Measurements from ENCODE around the gene LAMP1. TPM values are rescaled to one million over a fixed set of nuclear protein-coding genes. Genes with fewer than 3 reads are reported as not detected.

The LAMP1 gene
- total RNA-seq, 1 donor from 2014 or later = 77.8 TPM

DNA sequence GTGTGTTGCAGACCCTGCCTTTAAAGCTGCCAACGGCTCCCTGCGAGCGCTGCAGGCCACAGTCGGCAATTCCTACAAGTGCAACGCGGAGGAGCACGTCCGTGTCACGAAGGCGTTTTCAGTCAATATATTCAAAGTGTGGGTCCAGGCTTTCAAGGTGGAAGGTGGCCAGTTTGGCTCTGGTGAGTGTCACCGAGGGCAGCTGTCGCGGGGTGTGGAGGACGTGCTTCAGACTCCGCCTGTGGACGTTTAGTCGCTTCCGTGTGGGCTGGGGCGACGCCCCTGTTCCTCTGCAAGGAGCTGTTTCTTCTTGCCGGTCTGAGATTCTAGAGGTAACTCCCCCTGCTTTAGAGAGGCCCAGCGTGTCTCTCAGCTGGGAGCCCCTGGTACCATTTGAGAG, 24.5 kb downstream of the LAMP1 start:
- no peak for TF ChIP-seq POLR2A (IDR thresholded peaks at IDR 0.05)
- TF ChIP-seq, protein P1, sequence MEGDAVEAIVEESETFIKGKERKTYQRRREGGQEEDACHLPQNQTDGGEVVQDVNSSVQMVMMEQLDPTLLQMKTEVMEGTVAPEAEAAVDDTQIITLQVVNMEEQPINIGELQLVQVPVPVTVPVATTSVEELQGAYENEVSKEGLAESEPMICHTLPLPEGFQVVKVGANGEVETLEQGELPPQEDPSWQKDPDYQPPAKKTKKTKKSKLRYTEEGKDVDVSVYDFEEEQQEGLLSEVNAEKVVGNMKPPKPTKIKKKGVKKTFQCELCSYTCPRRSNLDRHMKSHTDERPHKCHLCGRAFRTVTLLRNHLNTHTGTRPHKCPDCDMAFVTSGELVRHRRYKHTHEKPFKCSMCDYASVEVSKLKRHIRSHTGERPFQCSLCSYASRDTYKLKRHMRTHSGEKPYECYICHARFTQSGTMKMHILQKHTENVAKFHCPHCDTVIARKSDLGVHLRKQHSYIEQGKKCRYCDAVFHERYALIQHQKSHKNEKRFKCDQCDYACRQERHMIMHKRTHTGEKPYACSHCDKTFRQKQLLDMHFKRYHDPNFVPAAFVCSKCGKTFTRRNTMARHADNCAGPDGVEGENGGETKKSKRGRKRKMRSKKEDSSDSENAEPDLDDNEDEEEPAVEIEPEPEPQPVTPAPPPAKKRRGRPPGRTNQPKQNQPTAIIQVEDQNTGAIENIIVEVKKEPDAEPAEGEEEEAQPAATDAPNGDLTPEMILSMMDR (IDR thresholded peaks at IDR 0.05) = no peak
- TF ChIP-seq POLR2AphosphoS5 (IDR thresholded peaks at IDR 0.05; ENCODE audit: insufficient read depth in 1 of 2, low read depth in 1 of 2) = no peak
- Histone ChIP-seq H3K27ac (no peak overlapping the region), H3K27me3 (no peaks in the 10 kb centered on the region), H3K4me3 (no peak overlapping the region), H3K4me1 (no peaks in the 10 kb centered on the region), H3K36me3 (peaks cover 0 to 46% of the 10 kb centered on the region in 2 donors), H3K9me3 (no peaks in the 10 kb centered on the region)
- DNase-seq (ENCODE audit: extremely low spot score in 2 of 2) = no peak
- intact Hi-C loops (cut with DNase I) = no loop called here

DNA sequence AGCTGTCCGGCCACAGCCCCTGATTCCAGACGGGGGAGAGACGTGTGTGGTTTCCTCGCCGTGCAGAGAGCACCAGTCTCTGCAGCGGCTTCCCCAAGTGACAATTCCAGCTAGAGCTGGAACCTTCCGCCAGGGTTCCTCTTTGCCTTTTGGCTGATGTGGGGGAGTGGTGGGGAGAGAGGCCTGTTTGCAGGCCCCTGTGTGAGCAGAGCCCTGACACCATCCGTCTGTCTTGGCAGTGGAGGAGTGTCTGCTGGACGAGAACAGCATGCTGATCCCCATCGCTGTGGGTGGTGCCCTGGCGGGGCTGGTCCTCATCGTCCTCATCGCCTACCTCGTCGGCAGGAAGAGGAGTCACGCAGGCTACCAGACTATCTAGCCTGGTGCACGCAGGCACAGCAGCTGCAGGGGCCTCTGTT, 25.0 kb downstream of the LAMP1 start:
- H3K36me3 ChIP-seq = peaks cover 0 to 46% of the 10 kb centered on the region in 2 donors
- TF ChIP-seq POLR2A (IDR thresholded peaks at IDR 0.05) (no peak), POLR2AphosphoS5 (IDR thresholded peaks at IDR 0.05; ENCODE audit: insufficient read depth in 1 of 2, low read depth in 1 of 2) (peak in 1 of 2 donors; percentile 20)
- TF ChIP-seq, protein P1 (IDR thresholded peaks at IDR 0.05) = no peak
- H3K9me3 ChIP-seq = no peaks in the 10 kb centered on the region
- no peak overlapping the region for H3K4me3 ChIP-seq
- H3K4me1 ChIP-seq = no peaks in the 10 kb centered on the region
- intact Hi-C loops (cut with DNase I) = no loop called here
- H3K27ac ChIP-seq = no peak overlapping the region
- H3K27me3 ChIP-seq = no peaks in the 10 kb centered on the region
- DNase-seq (ENCODE audit: extremely low spot score in 2 of 2) = no peak

DNA sequence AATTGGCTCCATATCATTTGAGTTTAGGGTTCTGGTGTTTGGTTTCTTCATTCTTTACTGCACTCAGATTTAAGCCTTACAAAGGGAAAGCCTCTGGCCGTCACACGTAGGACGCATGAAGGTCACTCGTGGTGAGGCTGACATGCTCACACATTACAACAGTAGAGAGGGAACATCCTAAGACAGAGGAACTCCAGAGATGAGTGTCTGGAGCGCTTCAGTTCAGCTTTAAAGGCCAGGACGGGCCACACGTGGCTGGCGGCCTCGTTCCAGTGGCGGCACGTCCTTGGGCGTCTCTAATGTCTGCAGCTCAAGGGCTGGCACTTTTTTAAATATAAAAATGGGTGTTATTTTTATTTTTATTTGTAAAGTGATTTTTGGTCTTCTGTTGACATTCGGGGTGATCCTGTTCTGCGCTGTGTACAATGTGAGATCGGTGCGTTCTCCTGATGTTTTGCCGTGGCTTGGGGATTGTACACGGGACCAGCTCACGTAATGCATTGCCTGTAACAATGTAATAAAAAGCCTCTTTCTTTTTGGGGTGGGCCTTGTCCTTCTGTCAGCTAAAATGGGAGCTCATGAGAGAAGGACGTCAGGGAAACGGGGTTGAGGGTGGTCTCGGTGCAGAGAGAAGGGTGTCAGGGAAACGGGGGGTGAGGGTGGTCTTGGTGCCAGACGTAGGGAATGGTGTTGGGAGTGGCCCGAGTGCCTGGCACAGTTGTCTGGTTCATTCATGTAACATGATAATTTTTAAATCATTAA, 26.0 kb downstream of the LAMP1 start:
- no peaks in the 10 kb centered on the region for H3K27me3 ChIP-seq
- intact Hi-C loops (cut with DNase I) = no loop called here
- H3K9me3 ChIP-seq = no peaks in the 10 kb centered on the region
- TF ChIP-seq POLR2A (IDR thresholded peaks at IDR 0.05) (no peak), POLR2AphosphoS5 (IDR thresholded peaks at IDR 0.05; ENCODE audit: insufficient read depth in 1 of 2, low read depth in 1 of 2) (no peak)
- TF ChIP-seq, protein P1 (IDR thresholded peaks at IDR 0.05) = no peak
- peaks cover 0 to 46% of the 10 kb centered on the region in 2 donors for H3K36me3 ChIP-seq
- no peaks in the 10 kb centered on the region for H3K4me1 ChIP-seq
- H3K4me3 ChIP-seq = no peak overlapping the region
- no peak for DNase-seq (ENCODE audit: extremely low spot score in 2 of 2)
- H3K27ac ChIP-seq = no peak overlapping the region

DNA sequence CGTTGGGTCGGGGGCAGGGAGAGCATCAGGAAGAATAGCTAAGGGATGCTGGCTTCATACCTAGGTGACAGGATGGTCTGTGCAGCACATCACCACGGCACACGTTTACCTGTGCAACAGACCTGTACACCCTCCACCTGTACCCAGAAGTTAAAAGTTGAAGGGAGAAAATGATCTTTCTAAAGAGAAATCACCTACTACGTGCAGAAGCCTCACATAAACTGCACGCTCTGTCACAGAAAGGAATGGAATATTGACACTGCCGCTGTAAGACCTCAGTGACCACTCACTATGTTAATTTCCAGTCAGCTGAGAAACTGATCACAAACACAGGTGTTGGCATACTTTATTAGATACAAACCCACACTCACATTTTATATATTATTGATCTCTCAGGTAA, 26.8 kb downstream of the LAMP1 start:
- peaks cover 0 to 46% of the 10 kb centered on the region in 2 donors for H3K36me3 ChIP-seq
- no peaks in the 10 kb centered on the region for H3K27me3 ChIP-seq
- H3K4me1 ChIP-seq = no peaks in the 10 kb centered on the region
- H3K9me3 ChIP-seq = no peaks in the 10 kb centered on the region
- no peak for DNase-seq (ENCODE audit: extremely low spot score in 2 of 2)
- TF ChIP-seq POLR2A (IDR thresholded peaks at IDR 0.05) (no peak), POLR2AphosphoS5 (IDR thresholded peaks at IDR 0.05; ENCODE audit: insufficient read depth in 1 of 2, low read depth in 1 of 2) (no peak)
- TF ChIP-seq, protein P1 (IDR thresholded peaks at IDR 0.05) = no peak
- intact Hi-C loops (cut with DNase I) = no loop called here
- no peak overlapping the region for H3K4me3 ChIP-seq
- H3K27ac ChIP-seq = no peak overlapping the region

DNA sequence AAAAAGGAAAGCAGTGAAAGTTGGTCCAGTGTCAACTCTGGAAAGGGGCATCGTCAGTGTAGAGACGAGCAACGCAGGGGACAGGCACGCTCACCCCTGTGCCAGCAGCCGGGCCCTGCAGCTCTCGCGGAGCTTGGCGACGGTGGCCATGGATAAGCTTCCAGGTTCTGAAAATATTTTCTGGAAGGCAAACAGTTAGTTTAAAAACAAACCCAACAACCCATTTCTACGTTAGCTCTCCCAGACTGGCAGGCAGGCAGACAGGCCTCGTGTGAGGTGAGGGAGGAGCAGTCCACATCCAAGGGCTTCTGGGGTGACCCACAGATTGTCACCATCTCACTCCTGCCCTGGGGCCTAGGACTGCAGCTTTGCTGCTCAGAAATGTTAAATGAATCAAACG, 27.4 kb downstream of the LAMP1 start:
- H3K4me1 ChIP-seq = no peaks in the 10 kb centered on the region
- no peak overlapping the region for H3K4me3 ChIP-seq
- no peak overlapping the region for H3K27ac ChIP-seq
- no peak for DNase-seq (ENCODE audit: extremely low spot score in 2 of 2)
- H3K9me3 ChIP-seq = no peaks in the 10 kb centered on the region
- H3K36me3 ChIP-seq = peaks cover 0 to 45% of the 10 kb centered on the region in 2 donors
- H3K27me3 ChIP-seq = no peaks in the 10 kb centered on the region
- intact Hi-C loops (cut with DNase I) = no loop called here
- no peak for TF ChIP-seq POLR2AphosphoS5 (IDR thresholded peaks at IDR 0.05; ENCODE audit: insufficient read depth in 1 of 2, low read depth in 1 of 2)
- TF ChIP-seq, protein P1 (IDR thresholded peaks at IDR 0.05) = no peak
- TF ChIP-seq POLR2A (IDR thresholded peaks at IDR 0.05) = no peak
